ENCODE measurements around the gene ZNF385B.
"Not testable (repeated sequence)": the region's sequence is repeated elsewhere in the genome, so short reads cannot be mapped to it uniquely, and the experiment has no call there.

GRCh38 chr2:179629776-179630175 is 231.6 kb downstream of the ZNF385B start:
- TF ChIP-seq POLR2A, CTCF (IDR thresholded peaks at IDR 0.05): not testable (repeated sequence)

All from uterus (tissue), 2 donors.